H1 (cell line): ENCODE results near the gene ST13. TPM values are rescaled to one million over a fixed set of nuclear protein-coding genes. Genes with fewer than 3 reads are reported as not detected.

Experiments
- CBX8 ChIP-seq: fragments of 300-800, 300-1000 bp; sonication (generic); IDR thresholded peaks from 2 replicates; pipeline ENCODE4 v1.7.1; 2016; ENCODE audit warnings: low read depth, low read length, borderline replicate concordance
- EGR1 ChIP-seq: IDR thresholded peaks from 2 replicates; pipeline ENCODE4 v1.6.1; 2011; ENCODE audit warnings: low read depth, low read length, borderline replicate concordance
- JUND ChIP-seq: IDR thresholded peaks from 2 replicates; pipeline ENCODE4 v1.6.1; 2011; ENCODE audit warnings: mild to moderate bottlenecking, improper control_type of control experiment, low read length
- KDM5A ChIP-seq: fragments of 200-600 bp; IDR thresholded peaks from 2 replicates; pipeline ENCODE4 v1.7.1; 2012; ENCODE audit warnings: mild to moderate bottlenecking, low read length, inconsistent platforms, mixed read lengths
- MAFK ChIP-seq: IDR thresholded peaks from 2 replicates; pipeline ENCODE4 v1.6.1; 2012; ENCODE audit warnings: low read depth, mild to moderate bottlenecking, improper control_type of control experiment, low read length
- polyA plus RNA-seq, 7 experiments: library from polyadenylated mRNA; depleted of rRNA in 3 of 7; stranded (reverse) in 5 of 7; unstranded in 2 of 7; fragments of >200 nt in 5 of 7; fragments of 200-250 nt in 2 of 7; gene quantifications; 1 replicate in 5 of 7; 2 replicates in 1 of 7; 4 replicates in 1 of 7; pipeline versions ENCODE4 v1.2.1 to v1.2.3, GENCODE V29; 2011 to 2013; ENCODE audit warnings: missing spikeins in 2 of 7, mixed read lengths in 2 of 7
- total RNA-seq: library from RNA; stranded (reverse); fragmentation: NEBNext Ultra II Directional; extraction: Animal tissue kit (Norgen Biotek cat#: 25700); gene quantifications from 2 replicates; pipeline ENCODE4 v1.2.1, GENCODE V29; 2021

Gene ST13
- total and polyA plus RNA-seq, 2 of the 8 experiments (the other 6 are each of a cell fraction or from before 2014, with no cell fraction given) = 52.0 to 305 TPM

GRCh38 chr22:40838486-40838885 lies 18.0 kb downstream of the ST13 start (continued):
- TF ChIP-seq JUND (no peak), CBX8 (no peak), EGR1 (no peak), MAFK (no peak), KDM5A (no peak)
